Measurements from ENCODE around the gene ST3GAL4.

Gene ST3GAL4

GRCh38 chr11:126433244-126433846 lies 77.9 kb downstream of the ST3GAL4 start:
- ChIA-PET CTCF (interaction anchor here (0.6 kb wide), 2 partner anchors 119 to 765 kb away, joined by 3 read pairs; no protein-coding TSS in a partner anchor), POLR2A (no interaction called here)
- no peaks in the 10 kb centered on the region for H3K9me3 ChIP-seq (ENCODE audit: control insufficient read depth, insufficient read depth, low read depth, low read length)
- H3K4me3 ChIP-seq (ENCODE audit: low read depth, low read length) = no peak overlapping the region
- H3K4me1 ChIP-seq (ENCODE audit: control insufficient read depth, insufficient read depth, low read length) = no peaks in the 10 kb centered on the region
- TF ChIP-seq, protein P1, sequence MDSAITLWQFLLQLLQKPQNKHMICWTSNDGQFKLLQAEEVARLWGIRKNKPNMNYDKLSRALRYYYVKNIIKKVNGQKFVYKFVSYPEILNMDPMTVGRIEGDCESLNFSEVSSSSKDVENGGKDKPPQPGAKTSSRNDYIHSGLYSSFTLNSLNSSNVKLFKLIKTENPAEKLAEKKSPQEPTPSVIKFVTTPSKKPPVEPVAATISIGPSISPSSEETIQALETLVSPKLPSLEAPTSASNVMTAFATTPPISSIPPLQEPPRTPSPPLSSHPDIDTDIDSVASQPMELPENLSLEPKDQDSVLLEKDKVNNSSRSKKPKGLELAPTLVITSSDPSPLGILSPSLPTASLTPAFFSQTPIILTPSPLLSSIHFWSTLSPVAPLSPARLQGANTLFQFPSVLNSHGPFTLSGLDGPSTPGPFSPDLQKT (IDR thresholded peaks at IDR 0.05; ENCODE audit: borderline replicate concordance, low read depth, low read length) = no peak
- TF ChIP-seq ZNF341 (tag by site-specific recombination; IDR thresholded peaks at IDR 0.05; ENCODE audit: low read depth) = peak; percentile 38; the same call in 1 of the 2 replicates
- H3K27ac ChIP-seq (ENCODE audit: extremely low read depth, low read depth, low read length) = no peak overlapping the region
- H3K36me3 ChIP-seq (ENCODE audit: control insufficient read depth in 2 of 2, insufficient read depth in 1 of 2, low read length in 2 of 2) = no peaks in the 10 kb centered on the region

- H3K4me1 ChIP-seq (ENCODE audit: control insufficient read depth, insufficient read depth, low read length) = no peaks in the 10 kb centered on the region
- TF ChIP-seq GLIS1 (tag by site-specific recombination; IDR thresholded peaks at IDR 0.05) (peak; percentile 66), ZNF776 (tag by site-specific recombination; IDR thresholded peaks at IDR 0.05; ENCODE audit: borderline replicate concordance) (no peak), PATZ1 (tag by site-specific recombination; IDR thresholded peaks at IDR 0.05) (no peak), ZIC2 (tag by site-specific recombination; IDR thresholded peaks at IDR 0.05) (peak; percentile 82)
- CTCF ChIA-PET = interaction anchor here (0.6 to 1.3 kb wide), 3 partner anchors 14 to 764 kb away, joined by 3 to 4 read pairs (median 3); no protein-coding TSS in a partner anchor
- no peaks in the 10 kb centered on the region for H3K36me3 ChIP-seq (ENCODE audit: control insufficient read depth in 2 of 2, insufficient read depth in 1 of 2, low read length in 2 of 2)
- H3K9me3 ChIP-seq (ENCODE audit: control insufficient read depth, insufficient read depth, low read depth, low read length) = no peaks in the 10 kb centered on the region
- no peak overlapping the region for H3K27ac ChIP-seq (ENCODE audit: extremely low read depth, low read depth, low read length)
- H3K4me3 ChIP-seq (ENCODE audit: low read depth, low read length) = no peak overlapping the region
- POLR2A ChIA-PET = no interaction called here
Observed at GRCh38 chr11:126433989-126434949, 78.8 kb downstream of the ST3GAL4 start.

DNA sequence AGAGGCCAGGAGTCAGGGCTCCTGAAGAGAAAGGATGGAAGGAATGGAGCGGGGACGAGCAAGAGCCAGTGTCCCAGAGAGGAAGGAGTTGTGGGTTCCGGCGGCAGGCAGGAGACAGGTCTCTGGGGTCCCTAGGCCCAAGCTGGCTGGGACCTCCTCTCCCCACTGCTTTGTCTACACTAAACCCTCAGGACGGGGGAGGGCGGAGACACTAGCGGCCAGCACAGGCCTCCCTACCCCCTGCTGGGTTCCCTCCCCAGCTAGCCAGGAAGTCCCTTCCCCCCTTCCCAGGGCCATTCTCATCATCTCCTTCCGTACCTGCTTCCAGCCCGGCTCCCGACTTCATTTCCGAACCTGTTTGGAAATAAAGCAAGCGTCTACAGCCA lies 79.5 kb downstream of the ST3GAL4 start:
- H3K9me3 ChIP-seq (ENCODE audit: control insufficient read depth, insufficient read depth, low read depth, low read length) = no peaks in the 10 kb centered on the region
- no peak overlapping the region for H3K27ac ChIP-seq (ENCODE audit: extremely low read depth, low read depth, low read length)
- no peaks in the 10 kb centered on the region for H3K36me3 ChIP-seq (ENCODE audit: control insufficient read depth in 2 of 2, insufficient read depth in 1 of 2, low read length in 2 of 2)
- ChIA-PET POLR2A (no interaction called here), CTCF (interaction anchor here (1.3 kb wide), 1 partner anchor 15 kb away, joined by 4 read pairs; no protein-coding TSS in a partner anchor)
- H3K4me3 ChIP-seq (ENCODE audit: low read depth, low read length) = no peak overlapping the region
- H3K4me1 ChIP-seq (ENCODE audit: control insufficient read depth, insufficient read depth, low read length) = no peaks in the 10 kb centered on the region
- TF ChIP-seq ZNF624 (tag by site-specific recombination; IDR thresholded peaks at IDR 0.05) (no peak), ZNF223 (tag by site-specific recombination; IDR thresholded peaks at IDR 0.05) (no peak), ZFP3 (tag by site-specific recombination; IDR thresholded peaks at IDR 0.05; ENCODE audit: low read depth) (no peak), ZFP41 (tag by site-specific recombination; IDR thresholded peaks at IDR 0.05; ENCODE audit: borderline replicate concordance) (no peak), ZNF280D (tag by site-specific recombination; IDR thresholded peaks at IDR 0.05) (no peak), ZSCAN5A (tag by site-specific recombination; IDR thresholded peaks at IDR 0.05) (no peak), ZNF561 (tag by site-specific recombination; IDR thresholded peaks at IDR 0.05; ENCODE audit: borderline replicate concordance) (no peak), ZNF654 (tag by site-specific recombination; IDR thresholded peaks at IDR 0.05; ENCODE audit: low read depth) (no peak), ZSCAN18 (tag by site-specific recombination; IDR thresholded peaks at IDR 0.05) (no peak)
- TF ChIP-seq, protein P2, sequence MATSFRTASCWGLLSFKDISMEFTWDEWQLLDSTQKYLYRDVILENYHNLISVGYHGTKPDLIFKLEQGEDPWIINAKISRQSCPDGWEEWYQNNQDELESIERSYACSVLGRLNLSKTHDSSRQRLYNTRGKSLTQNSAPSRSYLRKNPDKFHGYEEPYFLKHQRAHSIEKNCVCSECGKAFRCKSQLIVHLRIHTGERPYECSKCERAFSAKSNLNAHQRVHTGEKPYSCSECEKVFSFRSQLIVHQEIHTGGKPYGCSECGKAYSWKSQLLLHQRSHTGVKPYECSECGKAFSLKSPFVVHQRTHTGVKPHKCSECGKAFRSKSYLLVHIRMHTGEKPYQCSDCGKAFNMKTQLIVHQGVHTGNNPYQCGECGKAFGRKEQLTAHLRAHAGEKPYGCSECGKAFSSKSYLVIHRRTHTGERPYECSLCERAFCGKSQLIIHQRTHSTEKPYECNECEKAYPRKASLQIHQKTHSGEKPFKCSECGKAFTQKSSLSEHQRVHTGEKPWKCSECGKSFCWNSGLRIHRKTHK (tag by site-specific recombination; IDR thresholded peaks at IDR 0.05) = no peak
